ENCODE results near the gene PCMTD2.

The PCMTD2 gene

GRCh38 chr20:64226686-64227580, 28.6 kb upstream of the PCMTD2 start:
- no peak overlapping the region for H3K4me3 ChIP-seq (replicated peaks; ENCODE audit: insufficient read depth, low read length)
- no peak for TF ChIP-seq REST (IDR thresholded peaks at IDR 0.05; ENCODE audit: insufficient replicate concordance, low read depth)
- TF ChIP-seq POLR2AphosphoS5 (IDR thresholded peaks at IDR 0.05; ENCODE audit: low read depth) = no peak
- no peak for TF ChIP-seq SPI1 (IDR thresholded peaks at IDR 0.05; ENCODE audit: borderline replicate concordance, low read depth)
- no peak for TF ChIP-seq CTCF (IDR thresholded peaks at IDR 0.05; ENCODE audit: insufficient read depth, low read length)
- TF ChIP-seq GABPA (IDR thresholded peaks at IDR 0.05; ENCODE audit: low read depth) = no peak
- peaks cover 17% of the 10 kb centered on the region for H3K27me3 ChIP-seq (ENCODE audit: insufficient read depth, poor library complexity, severe bottlenecking)
- H3K27ac ChIP-seq (replicated peaks) = no peak overlapping the region
- DNase-seq (ENCODE audit: low read depth in 1 of 2, low spot score in 1 of 2) = no peak

GRCh38 chr20:64228086-64228653, 27.4 kb upstream of the PCMTD2 start:
- no peak for DNase-seq (ENCODE audit: low read depth in 1 of 2, low spot score in 1 of 2)

More at GRCh38 chr20:64228086-64228653, 27.4 kb upstream of the PCMTD2 start:
- no peak for TF ChIP-seq GABPA (IDR thresholded peaks at IDR 0.05; ENCODE audit: low read depth)
- TF ChIP-seq CTCF (IDR thresholded peaks at IDR 0.05; ENCODE audit: insufficient read depth, low read length) = no peak
- TF ChIP-seq SPI1 (IDR thresholded peaks at IDR 0.05; ENCODE audit: borderline replicate concordance, low read depth) = no peak
- TF ChIP-seq POLR2AphosphoS5 (IDR thresholded peaks at IDR 0.05; ENCODE audit: low read depth) = no peak
- no peak for TF ChIP-seq REST (IDR thresholded peaks at IDR 0.05; ENCODE audit: insufficient replicate concordance, low read depth)
- Histone ChIP-seq H3K27me3 (ENCODE audit: insufficient read depth, poor library complexity, severe bottlenecking) (peaks cover 17% of the 10 kb centered on the region), H3K4me3 (replicated peaks; ENCODE audit: insufficient read depth, low read length) (no peak overlapping the region), H3K27ac (replicated peaks) (no peak overlapping the region)
